B cell (primary cell): ENCODE data around the gene MROH7. TPM values are rescaled to one million over a fixed set of nuclear protein-coding genes. Genes with fewer than 3 reads are reported as not detected.

Experiments
- ATAC-seq: fragments of 200-7000 bp; cut with Tn5 transposase; one replicate; pipeline ENCODE4 v1.10.0; 2021; ENCODE audit warnings: low read depth, mild to moderate bottlenecking, moderate number of reproducible peaks, moderate library complexity
- CTCF ChIA-PET: fragments of 350-600 bp; sonication (Branson Sonifier 250); formaldehyde crosslinking; loops from one replicate; lab custom pipeline; 2021; ENCODE audit warnings: antibody characterized with exemption, inconsistent platforms; lab: Charles Lee
- POLR2A ChIA-PET: fragments of 350-600 bp; sonication (Branson Sonifier 250); formaldehyde crosslinking; loops from one replicate; lab custom pipeline; 2021; ENCODE audit warnings: antibody characterized with exemption; lab: Charles Lee
- DNase-seq: peaks from one replicate; pipeline ENCODE4 v3.0.0; 2013
- H2AFZ ChIP-seq: 2 replicates; pipeline ENCODE4 v1.6.1; 2012; ENCODE audit warnings: mild to moderate bottlenecking, low read depth, low read length; ENCODE audit not compliant: insufficient read depth, poor library complexity, severe bottlenecking
- H3K27ac ChIP-seq, 2 donors: 1 replicate in 1 of 2; 2 replicates in 1 of 2; pipeline ENCODE4 v1.5.1; 2012 to 2013; ENCODE audit warnings: low read length in 2 of 2, mild to moderate bottlenecking in 2 of 2, moderate library complexity in 1 of 2
- H3K27me3 ChIP-seq, 4 experiments: fragments of 200-600 bp in 1 of 4; sonication (generic) in 1 of 4; replicated peaks in 1 of 4; 1 replicate in 2 of 4; 2 replicates in 2 of 4; pipeline versions ENCODE4 v1.6.1 to v1.7.0; 2013 to 2016; ENCODE audit warnings: low read length in 3 of 4, mild to moderate bottlenecking in 2 of 4, mixed read lengths in 1 of 4, moderate library complexity in 1 of 4; ENCODE audit not compliant: insufficient read depth in 4 of 4, control insufficient read depth in 3 of 4; ENCODE audit errors: control extremely low read depth in 1 of 4
- H3K36me3 ChIP-seq, 2 experiments: replicated peaks in 1 of 2; 1 replicate in 1 of 2; 2 replicates in 1 of 2; pipeline versions ENCODE4 v1.6.1 to v1.7.1; 2013; ENCODE audit warnings: low read length in 1 of 2; ENCODE audit not compliant: insufficient read depth in 2 of 2, control insufficient read depth in 1 of 2; ENCODE audit errors: control extremely low read depth in 1 of 2, extremely low read depth in 1 of 2
- H3K4me1 ChIP-seq, 2 donors: fragments of 200-600 bp in 1 of 2; sonication (generic) in 1 of 2; 1 replicate in 1 of 2; 2 replicates in 1 of 2; pipeline versions ENCODE4 v1.5.1 to v1.6.1; 2013 to 2017; ENCODE audit warnings: low read length in 2 of 2; ENCODE audit not compliant: control insufficient read depth in 2 of 2, insufficient read depth in 2 of 2
- H3K4me2 ChIP-seq: replicated peaks from 2 replicates; pipeline ENCODE3; 2012; ENCODE audit warnings: mild to moderate bottlenecking, low read depth, low read length; ENCODE audit not compliant: poor library complexity, severe bottlenecking
- H3K4me3 ChIP-seq, 5 experiments: fragments of 200-600 bp in 1 of 5; sonication (generic) in 1 of 5; 1 replicate in 3 of 5; 2 replicates in 2 of 5; pipeline versions ENCODE4 v1.5.1 to v1.7.0; 2011 to 2016; ENCODE audit warnings: low read length in 4 of 5, mild to moderate bottlenecking in 4 of 5, low read depth in 2 of 5, control low read depth in 1 of 5, moderate library complexity in 1 of 5; ENCODE audit not compliant: insufficient read depth in 1 of 5; ENCODE audit errors: control extremely low read depth in 1 of 5, extremely low read depth in 1 of 5
- H3K79me2 ChIP-seq: fragments of 200-600 bp; sonication (generic); one replicate; pipeline ENCODE4 v1.6.0; 2016; ENCODE audit warnings: low read length; ENCODE audit not compliant: control insufficient read depth, insufficient read depth
- H3K9ac ChIP-seq: fragments of 200-600 bp; sonication (generic); 2 replicates; pipeline ENCODE4 v1.6.1; 2017; ENCODE audit warnings: mild to moderate bottlenecking, low read length, moderate library complexity
- H3K9me3 ChIP-seq, 3 donors: one replicate each; pipeline versions ENCODE4 v1.6.1 to v1.7.1; 2013; ENCODE audit warnings: low read length in 2 of 3; ENCODE audit not compliant: control insufficient read depth in 2 of 3, insufficient read depth in 1 of 3; ENCODE audit errors: control extremely low read depth in 1 of 3
- H4K20me1 ChIP-seq: 2 replicates; pipeline ENCODE4 v1.6.0; 2012; ENCODE audit warnings: mild to moderate bottlenecking, low read length; ENCODE audit not compliant: insufficient read depth, control insufficient read depth, poor library complexity, severe bottlenecking
- H3K27ac Mint-ChIP-seq: one replicate; pipeline ENCODE4 v1.8.0; 2021; ENCODE audit warnings: mixed read lengths
- H3K27me3 Mint-ChIP-seq: one replicate; pipeline ENCODE4 v1.8.0; 2021; ENCODE audit warnings: mixed read lengths
- H3K4me1 Mint-ChIP-seq: one replicate; pipeline ENCODE4 v1.8.0; 2021; ENCODE audit warnings: mixed read lengths
- H3K4me3 Mint-ChIP-seq: one replicate; pipeline ENCODE4 v1.8.0; 2021; ENCODE audit warnings: mixed read lengths
- H3K9me3 Mint-ChIP-seq: one replicate; pipeline ENCODE4 v1.8.0; 2022; ENCODE audit warnings: mixed read lengths; ENCODE audit not compliant: insufficient read depth
- EZH2 ChIP-seq: IDR thresholded peaks from 2 replicates; pipeline ENCODE4 v1.6.1; 2012; ENCODE audit warnings: borderline replicate concordance, low read depth, mild to moderate bottlenecking, moderate library complexity, low read length; ENCODE audit not compliant: insufficient read depth, poor library complexity, severe bottlenecking
- WGBS: methylation state at CpG from one replicate; pipeline ENCODE4 v1.1.5; 2013; ENCODE audit warnings: missing lambda C conversion rate; ENCODE audit not compliant: insufficient coverage; 5-methylcytosine and 5-hydroxymethylcytosine counted together
- intact Hi-C: fragments of 100-400 bp; cut with micrococcal nuclease; formaldehyde crosslinking; loops from one replicate; pipeline ENCODE4 v1.10.0; 2022
- polyA plus RNA-seq: library from polyadenylated mRNA; depleted of rRNA; stranded (reverse); fragments of >200 nt; gene quantifications from 2 replicates; pipeline ENCODE4 v1.2.3, GENCODE V29; 2012
- total RNA-seq, 2 donors: library from RNA; stranded (reverse); fragments of 120-200 nt in 1 of 2; gene quantifications; 1 replicate in 1 of 2; 2 replicates in 1 of 2; pipeline versions ENCODE4 v1.2.3 to v1.2.4, GENCODE V29; 2013 to 2022
- TF ChIP-seq, protein P1 (sequence below): fragments of 200-600 bp; IDR thresholded peaks from one replicate; pipeline ENCODE4 v1.8.0; 2022; ENCODE audit warnings: antibody characterized with exemption, mild to moderate bottlenecking

Gene MROH7
- total and polyA plus RNA-seq, 2 donors (not counting 1 experiment from before 2014, with no cell fraction given): not detected

DNA sequence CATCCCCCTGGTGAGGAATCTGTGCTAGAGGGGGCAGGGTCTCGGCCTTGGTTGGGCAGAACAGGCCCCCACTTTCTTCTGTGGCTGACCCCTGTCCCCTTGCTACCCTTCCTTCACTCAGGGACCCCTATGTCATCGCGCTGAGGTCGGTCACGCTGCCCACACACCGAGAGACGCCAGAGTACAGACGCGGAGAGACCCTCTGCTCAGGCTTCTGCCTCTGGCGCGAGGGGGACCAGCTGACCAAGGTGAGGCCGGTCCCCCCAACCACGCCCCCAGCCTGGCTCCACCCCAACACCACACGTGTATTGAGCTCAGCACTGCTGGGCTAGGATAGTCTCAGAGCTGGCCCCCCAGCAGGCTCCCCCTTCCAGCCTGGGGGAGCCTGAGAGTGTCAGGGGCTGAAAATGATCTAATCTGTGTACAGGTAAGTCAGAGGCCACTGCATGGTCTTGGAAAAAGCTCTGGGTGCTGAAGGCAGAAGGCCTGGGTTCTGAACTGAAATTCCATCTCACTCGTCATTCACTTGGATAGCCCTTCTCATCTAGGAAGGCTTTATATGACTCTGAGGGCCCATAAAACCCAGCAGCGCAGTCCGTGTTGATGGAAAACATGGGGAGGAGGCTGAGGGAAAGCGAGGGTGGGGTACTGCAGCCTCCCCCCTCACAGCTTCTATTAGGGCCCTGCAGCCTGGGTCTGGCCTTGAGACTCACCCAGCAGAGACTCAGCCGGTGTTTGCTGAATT lies 33.6 kb upstream of the MROH7 start:
- H3K36me3 ChIP-seq: no peaks in the 10 kb centered on the region
- H3K27ac ChIP-seq: no peak overlapping the region
- ATAC-seq (no peak), DNase-seq (no peak)
- Mint-ChIP-seq H3K4me3 (no peak overlapping the region), H3K27me3 (no peaks in the 10 kb centered on the region), H3K27ac (no peak overlapping the region), H3K4me1 (peaks cover 6% of the 10 kb centered on the region), H3K9me3 (no peaks in the 10 kb centered on the region)
- no peaks in the 10 kb centered on the region for H4K20me1 ChIP-seq
- no peaks in the 10 kb centered on the region for H3K9me3 ChIP-seq
- no peak for TF ChIP-seq EZH2
- TF ChIP-seq, protein P1, sequence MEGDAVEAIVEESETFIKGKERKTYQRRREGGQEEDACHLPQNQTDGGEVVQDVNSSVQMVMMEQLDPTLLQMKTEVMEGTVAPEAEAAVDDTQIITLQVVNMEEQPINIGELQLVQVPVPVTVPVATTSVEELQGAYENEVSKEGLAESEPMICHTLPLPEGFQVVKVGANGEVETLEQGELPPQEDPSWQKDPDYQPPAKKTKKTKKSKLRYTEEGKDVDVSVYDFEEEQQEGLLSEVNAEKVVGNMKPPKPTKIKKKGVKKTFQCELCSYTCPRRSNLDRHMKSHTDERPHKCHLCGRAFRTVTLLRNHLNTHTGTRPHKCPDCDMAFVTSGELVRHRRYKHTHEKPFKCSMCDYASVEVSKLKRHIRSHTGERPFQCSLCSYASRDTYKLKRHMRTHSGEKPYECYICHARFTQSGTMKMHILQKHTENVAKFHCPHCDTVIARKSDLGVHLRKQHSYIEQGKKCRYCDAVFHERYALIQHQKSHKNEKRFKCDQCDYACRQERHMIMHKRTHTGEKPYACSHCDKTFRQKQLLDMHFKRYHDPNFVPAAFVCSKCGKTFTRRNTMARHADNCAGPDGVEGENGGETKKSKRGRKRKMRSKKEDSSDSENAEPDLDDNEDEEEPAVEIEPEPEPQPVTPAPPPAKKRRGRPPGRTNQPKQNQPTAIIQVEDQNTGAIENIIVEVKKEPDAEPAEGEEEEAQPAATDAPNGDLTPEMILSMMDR: no peak
- H3K4me2 ChIP-seq: no peak overlapping the region
- no peak overlapping the region for H2AFZ ChIP-seq
- intact Hi-C loops: no loop called here
- POLR2A ChIA-PET: no interaction called here
- no peaks in the 10 kb centered on the region for H3K79me2 ChIP-seq
- H3K4me3 ChIP-seq: no peak overlapping the region
- no peaks in the 10 kb centered on the region for H3K4me1 ChIP-seq
- H3K9ac ChIP-seq: no peak overlapping the region
- CTCF ChIA-PET: no interaction called here
- WGBS: 95% methylated on average over 15 of the region's 19 CpGs
- no peaks in the 10 kb centered on the region for H3K27me3 ChIP-seq

DNA sequence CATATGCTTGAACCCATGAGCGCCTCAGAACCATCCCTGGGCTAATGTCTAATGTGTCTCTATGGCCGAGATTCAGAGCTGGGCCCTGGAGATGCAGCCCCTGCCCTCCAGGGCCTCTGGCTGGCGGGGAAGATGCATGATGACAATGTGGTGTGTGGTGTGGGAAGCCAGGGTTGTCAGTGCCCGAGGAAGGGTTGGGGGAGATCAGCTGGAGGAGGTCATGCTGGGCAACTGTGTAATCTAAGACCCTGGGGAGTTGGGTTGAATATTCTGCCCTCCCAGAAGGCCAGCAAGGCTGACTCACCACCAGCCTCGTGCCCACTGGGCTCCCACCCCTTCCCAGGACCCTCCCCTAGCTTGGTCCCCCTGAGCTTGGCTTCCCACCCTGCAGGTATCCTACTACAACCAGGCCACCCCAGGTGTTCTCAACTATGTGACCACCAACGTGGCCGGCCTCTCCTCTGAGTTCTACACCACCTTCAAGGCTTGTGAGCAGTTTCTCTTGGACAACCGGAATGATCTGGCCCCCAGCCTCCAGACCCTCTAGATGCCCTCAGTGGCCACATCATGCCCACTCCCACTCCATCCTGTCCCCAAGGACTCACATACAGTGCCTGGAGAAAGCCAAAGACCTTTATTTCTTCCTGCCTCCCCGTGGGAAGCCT lies 32.9 kb upstream of the MROH7 start:
- Mint-ChIP-seq H3K9me3 (no peaks in the 10 kb centered on the region), H3K27ac (no peak overlapping the region), H3K4me1 (peaks cover 6% of the 10 kb centered on the region), H3K27me3 (no peaks in the 10 kb centered on the region), H3K4me3 (no peak overlapping the region)
- ChIA-PET POLR2A (no interaction called here), CTCF (no interaction called here)
- TF ChIP-seq, protein P1: no peak
- TF ChIP-seq EZH2: no peak
- ATAC-seq: no peak
- no peak overlapping the region for H3K4me2 ChIP-seq
- H3K4me3 ChIP-seq: no peak overlapping the region
- intact Hi-C loops: no loop called here
- no peak for DNase-seq
- no peak overlapping the region for H3K27ac ChIP-seq
- no peaks in the 10 kb centered on the region for H3K36me3 ChIP-seq
- no peaks in the 10 kb centered on the region for H3K27me3 ChIP-seq
- no peaks in the 10 kb centered on the region for H3K9me3 ChIP-seq
- no peaks in the 10 kb centered on the region for H3K4me1 ChIP-seq
- 78% methylated on average over 8 of the region's 9 CpGs for WGBS
- no peaks in the 10 kb centered on the region for H4K20me1 ChIP-seq
- no peaks in the 10 kb centered on the region for H3K79me2 ChIP-seq
- no peak overlapping the region for H3K9ac ChIP-seq
- H2AFZ ChIP-seq: no peak overlapping the region
